Stimulated activated CD4-positive, alpha-beta T cell treated with anti-CD3 and anti-CD28 coated beads, Interleukin-15, amount 100 ng/mL, for 48 hours (primary cell): ENCODE results near the gene POPDC3.
"Not testable (repeated sequence)": the region's sequence is repeated elsewhere in the genome, so short reads cannot be mapped to it uniquely, and the experiment has no call there.

Experiments used
- DNase-seq, 2 donors: peaks; one replicate each; pipeline ENCODE4 v3.0.0-alpha.2; 2020; ENCODE audit warnings: low read depth in 2 of 2

Gene POPDC3

GRCh38 chr6:105179244-105180065, at the start of gene POPDC3:
POPDC3 (minus strand) TSS chr6:105180014; CDS start chr6:105161909, 18,105 bp downstream.
- no peak for DNase-seq

GRCh38 chr6:105227295-105227767, 47.5 kb upstream of the POPDC3 start:
- DNase-seq, result no peak

GRCh38 chr6:105226598-105227294, 46.9 kb upstream of the POPDC3 start:
- DNase-seq, result no peak

- DNase-seq, result no peak
Measured at GRCh38 chr6:105223242-105223641, 43.4 kb upstream of the POPDC3 start.

GRCh38 chr6:105221219-105221618, 41.4 kb upstream of the POPDC3 start:
- DNase-seq, result not testable (repeated sequence)

GRCh38 chr6:105220186-105220585, 40.4 kb upstream of the POPDC3 start:
- no peak for DNase-seq

- DNase-seq, result not testable (repeated sequence)
Measured at GRCh38 chr6:105219218-105219617, 39.4 kb upstream of the POPDC3 start.

GRCh38 chr6:105215506-105215905, 35.7 kb upstream of the POPDC3 start:
- no peak for DNase-seq

- DNase-seq, result no peak
Measured at GRCh38 chr6:105214668-105215067, 34.9 kb upstream of the POPDC3 start.

- no peak for DNase-seq
Measured at GRCh38 chr6:105213272-105213671, 33.5 kb upstream of the POPDC3 start.

- DNase-seq, result no peak
Measured at GRCh38 chr6:105212587-105212986, 32.8 kb upstream of the POPDC3 start.

GRCh38 chr6:105211831-105212230, 32.0 kb upstream of the POPDC3 start:
- no peak for DNase-seq

- DNase-seq, result no peak
Measured at GRCh38 chr6:105210932-105211531, 31.2 kb upstream of the POPDC3 start.

- DNase-seq, result no peak
Measured at GRCh38 chr6:105209950-105210706, 30.3 kb upstream of the POPDC3 start.

- DNase-seq, result no peak
Measured at GRCh38 chr6:105207524-105208269, 27.9 kb upstream of the POPDC3 start.

- DNase-seq, result no peak
Measured at GRCh38 chr6:105204768-105205167, 25.0 kb upstream of the POPDC3 start.

- no peak for DNase-seq
Measured at GRCh38 chr6:105204331-105204730, 24.5 kb upstream of the POPDC3 start.

- DNase-seq, result no peak
Measured at GRCh38 chr6:105202486-105202885, 22.7 kb upstream of the POPDC3 start.

- no peak for DNase-seq
Measured at GRCh38 chr6:105200133-105200730, 20.4 kb upstream of the POPDC3 start.

GRCh38 chr6:105199711-105200110, 19.9 kb upstream of the POPDC3 start:
- no peak for DNase-seq

GRCh38 chr6:105196076-105196475, 16.3 kb upstream of the POPDC3 start:
- DNase-seq, result no peak
